Cardiac muscle cell (in vitro differentiated cells and primary cell): Measurements from ENCODE around the gene EIF2AK2. TPM values are rescaled to one million over a fixed set of nuclear protein-coding genes. Genes with fewer than 3 reads are reported as not detected.

Experiments
- DNase-seq, 2 donors: peaks; one replicate each; pipeline versions ENCODE4 v3.0.0 to v3.0.0-alpha.2; 2010 to 2017; ENCODE audit warnings: low read depth in 1 of 2, low spot score in 1 of 2
- H3K27ac ChIP-seq: fragments of 200-600 bp; sonication (generic); 2 replicates; pipeline ENCODE4 v1.5.1; 2016
- H3K27me3 ChIP-seq: fragments of 200-600 bp; sonication (generic); 2 replicates; pipeline ENCODE4 v1.6.0; 2016; ENCODE audit warnings: control low read depth
- H3K36me3 ChIP-seq: fragments of 200-600 bp; sonication (generic); 2 replicates; pipeline ENCODE4 v1.5.1; 2016; ENCODE audit warnings: control low read depth
- H3K4me1 ChIP-seq: fragments of 200-600 bp; sonication (generic); 2 replicates; pipeline ENCODE4 v1.8.1; 2017; ENCODE audit warnings: low read depth, mild to moderate bottlenecking, mixed run types
- H3K4me3 ChIP-seq: fragments of 200-600 bp; sonication (generic); 2 replicates; pipeline ENCODE4 v1.5.1; 2016; ENCODE audit warnings: mild to moderate bottlenecking
- H3K9me3 ChIP-seq: fragments of 200-600 bp; sonication (generic); 2 replicates; pipeline ENCODE4 v1.5.1; 2017; ENCODE audit warnings: low read depth, mild to moderate bottlenecking, control low read depth
- polyA plus RNA-seq: library from polyadenylated mRNA; unstranded; fragments of >200 nt; fragmentation: Nextera tagmentation; extraction: Ambion mirVana; gene quantifications from 2 replicates; pipeline ENCODE4 v1.2.1, GENCODE V29; 2016
- total RNA-seq: library from RNA; depleted of rRNA; stranded (reverse); fragments of >200 nt; gene quantifications from 2 replicates; pipeline ENCODE4 v1.2.3, GENCODE V29; 2016
- TF ChIP-seq, protein P1 (sequence below): IDR thresholded peaks from 2 replicates; pipeline ENCODE4 v1.5.1; 2012; ENCODE audit warnings: low read depth, mild to moderate bottlenecking, low read length

The EIF2AK2 gene
- total and polyA plus RNA-seq, 2 experiments from 2014 or later: 12.3 to 12.5 TPM

DNA sequence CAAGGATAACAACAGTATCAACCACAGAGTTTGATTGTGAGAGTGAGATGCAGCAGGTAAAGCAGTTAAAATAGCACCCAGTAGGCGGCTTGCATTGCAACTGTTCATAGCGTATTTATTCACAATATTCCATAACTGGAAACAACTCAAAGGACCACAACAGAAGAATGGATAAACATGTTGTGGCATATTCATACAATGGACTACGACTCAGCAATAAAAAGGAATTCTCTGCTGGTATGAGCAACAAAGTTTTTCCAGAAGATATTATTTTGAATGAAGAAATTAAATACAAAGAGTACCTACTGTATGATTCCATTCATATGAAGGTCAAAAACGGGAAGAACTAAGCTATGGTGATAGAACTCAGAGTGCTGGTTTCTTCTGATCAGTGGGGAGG, 47.3 kb downstream of the EIF2AK2 start:
- H3K9me3 ChIP-seq: no peaks in the 10 kb centered on the region
- no peaks in the 10 kb centered on the region for H3K4me1 ChIP-seq
- peaks cover 18% of the 10 kb centered on the region for H3K36me3 ChIP-seq
- H3K27ac ChIP-seq: no peak overlapping the region
- no peak overlapping the region for H3K4me3 ChIP-seq
- TF ChIP-seq, protein P1, sequence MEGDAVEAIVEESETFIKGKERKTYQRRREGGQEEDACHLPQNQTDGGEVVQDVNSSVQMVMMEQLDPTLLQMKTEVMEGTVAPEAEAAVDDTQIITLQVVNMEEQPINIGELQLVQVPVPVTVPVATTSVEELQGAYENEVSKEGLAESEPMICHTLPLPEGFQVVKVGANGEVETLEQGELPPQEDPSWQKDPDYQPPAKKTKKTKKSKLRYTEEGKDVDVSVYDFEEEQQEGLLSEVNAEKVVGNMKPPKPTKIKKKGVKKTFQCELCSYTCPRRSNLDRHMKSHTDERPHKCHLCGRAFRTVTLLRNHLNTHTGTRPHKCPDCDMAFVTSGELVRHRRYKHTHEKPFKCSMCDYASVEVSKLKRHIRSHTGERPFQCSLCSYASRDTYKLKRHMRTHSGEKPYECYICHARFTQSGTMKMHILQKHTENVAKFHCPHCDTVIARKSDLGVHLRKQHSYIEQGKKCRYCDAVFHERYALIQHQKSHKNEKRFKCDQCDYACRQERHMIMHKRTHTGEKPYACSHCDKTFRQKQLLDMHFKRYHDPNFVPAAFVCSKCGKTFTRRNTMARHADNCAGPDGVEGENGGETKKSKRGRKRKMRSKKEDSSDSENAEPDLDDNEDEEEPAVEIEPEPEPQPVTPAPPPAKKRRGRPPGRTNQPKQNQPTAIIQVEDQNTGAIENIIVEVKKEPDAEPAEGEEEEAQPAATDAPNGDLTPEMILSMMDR: no peak
- no peak for DNase-seq
- no peaks in the 10 kb centered on the region for H3K27me3 ChIP-seq

DNA sequence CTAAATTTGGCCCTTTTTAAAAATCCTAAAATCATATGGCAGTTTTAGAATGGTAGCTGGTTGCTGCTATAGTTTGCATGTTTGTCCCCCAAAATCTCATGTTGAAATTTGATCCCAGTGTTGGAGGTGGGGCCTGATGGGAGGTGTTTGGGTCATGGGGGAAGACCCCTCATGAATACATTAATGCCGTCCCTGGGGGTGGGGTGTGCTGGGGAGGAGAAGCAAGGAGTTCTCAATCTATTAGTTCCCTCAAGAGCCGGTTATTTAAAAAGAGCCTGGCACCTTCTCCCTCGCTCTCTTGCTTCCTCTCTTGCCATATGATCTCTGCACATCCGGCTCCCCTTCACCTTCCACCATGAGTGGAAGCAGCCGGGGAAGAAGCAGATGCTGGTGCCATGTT, 51.6 kb downstream of the EIF2AK2 start:
- Histone ChIP-seq H3K4me1 (no peaks in the 10 kb centered on the region), H3K4me3 (no peak overlapping the region), H3K27ac (no peak overlapping the region), H3K36me3 (peaks cover 13% of the 10 kb centered on the region), H3K27me3 (no peaks in the 10 kb centered on the region), H3K9me3 (no peaks in the 10 kb centered on the region)
- DNase-seq: no peak
- TF ChIP-seq, protein P1: no peak

DNA sequence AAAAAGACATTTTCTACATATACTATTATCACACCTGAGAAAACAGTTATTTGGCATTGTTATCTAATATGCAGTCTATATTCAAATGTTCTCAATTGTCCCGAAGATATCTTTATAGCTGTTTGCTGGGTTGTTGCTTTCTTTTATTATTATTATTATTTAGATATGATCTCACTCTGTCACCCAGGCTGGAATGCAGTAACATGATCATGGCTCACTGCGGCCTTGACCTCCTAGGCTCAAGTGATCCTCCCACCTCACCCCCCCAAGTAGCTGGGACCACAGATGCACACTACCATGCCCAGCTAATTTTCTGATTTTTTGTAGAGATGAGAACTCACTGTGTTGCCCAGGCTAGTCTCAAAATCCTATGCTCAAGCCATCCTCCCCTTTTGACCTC, 52.6 kb downstream of the EIF2AK2 start:
- H3K9me3 ChIP-seq: no peaks in the 10 kb centered on the region
- no peaks in the 10 kb centered on the region for H3K27me3 ChIP-seq
- no peak for DNase-seq
- TF ChIP-seq, protein P1: no peak
- peaks cover 13% of the 10 kb centered on the region for H3K36me3 ChIP-seq
- H3K27ac ChIP-seq: no peak overlapping the region
- H3K4me3 ChIP-seq: no peak overlapping the region
- no peaks in the 10 kb centered on the region for H3K4me1 ChIP-seq

DNA sequence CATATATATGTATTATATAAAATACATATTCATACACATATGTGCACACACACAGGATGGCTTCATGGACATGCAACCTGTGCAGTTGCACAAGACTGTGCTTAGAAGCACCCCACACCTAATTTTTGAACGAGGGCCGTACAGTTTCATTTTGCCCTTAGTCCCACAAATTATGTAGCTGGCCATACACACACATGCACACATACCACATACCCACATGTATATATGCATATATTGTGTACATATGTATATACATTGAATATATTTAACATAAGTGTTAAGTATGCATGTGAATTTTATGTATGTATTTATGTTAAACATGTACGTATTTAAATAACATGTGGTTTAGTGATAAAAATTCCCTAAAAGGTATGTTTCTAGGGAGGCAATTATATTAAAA, 54.2 kb downstream of the EIF2AK2 start:
- Histone ChIP-seq H3K9me3 (no peaks in the 10 kb centered on the region), H3K4me1 (no peaks in the 10 kb centered on the region), H3K27me3 (no peaks in the 10 kb centered on the region), H3K4me3 (no peak overlapping the region), H3K36me3 (peaks cover 7% of the 10 kb centered on the region), H3K27ac (no peak overlapping the region)
- DNase-seq: no peak
- TF ChIP-seq, protein P1: no peak

DNA sequence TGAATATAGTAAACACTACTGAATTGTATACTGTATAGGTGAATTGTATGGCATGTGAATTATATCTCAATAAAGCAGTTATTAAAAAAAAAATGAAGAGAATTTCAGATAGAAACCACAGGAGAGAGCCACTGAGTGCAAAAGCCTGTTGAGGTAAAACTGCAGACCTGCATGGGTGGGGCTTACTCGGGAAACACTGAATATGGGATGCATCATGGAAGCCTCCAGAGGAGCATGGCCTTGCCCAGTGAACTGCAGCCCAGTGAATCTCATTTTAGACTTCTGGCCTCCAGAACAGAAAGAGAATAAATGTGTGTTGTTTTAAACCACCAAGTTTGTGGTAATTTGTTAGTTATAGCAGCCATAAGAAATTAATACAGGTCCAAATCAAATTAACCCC, 56.7 kb downstream of the EIF2AK2 start:
- Histone ChIP-seq H3K9me3 (no peaks in the 10 kb centered on the region), H3K36me3 (peaks cover 15% of the 10 kb centered on the region), H3K4me1 (no peaks in the 10 kb centered on the region), H3K27ac (no peak overlapping the region), H3K4me3 (no peak overlapping the region), H3K27me3 (no peaks in the 10 kb centered on the region)
- no peak for DNase-seq
- TF ChIP-seq, protein P1: no peak
